Ectodermal cell (in vitro differentiated cells): ENCODE results near the gene PPT1.

Source experiments
- H3K27ac ChIP-seq: 2 replicates; pipeline ENCODE4 v1.7.0; 2013; ENCODE audit warnings: mild to moderate bottlenecking, low read depth, low read length; ENCODE audit not compliant: insufficient read depth, poor library complexity, severe bottlenecking
- H3K27me3 ChIP-seq: 2 replicates; pipeline ENCODE4 v1.7.0; 2013; ENCODE audit warnings: mild to moderate bottlenecking, low read length; ENCODE audit not compliant: insufficient read depth, control insufficient read depth, poor library complexity, severe bottlenecking
- H3K36me3 ChIP-seq: one replicate; pipeline ENCODE4 v1.7.0; 2013; ENCODE audit warnings: low read length; ENCODE audit not compliant: control insufficient read depth, insufficient read depth
- H3K4me1 ChIP-seq: one replicate; pipeline ENCODE4 v1.7.0; 2013; ENCODE audit warnings: low read length; ENCODE audit not compliant: control insufficient read depth, insufficient read depth
- H3K4me3 ChIP-seq: 2 replicates; pipeline ENCODE4 v1.7.0; 2013; ENCODE audit warnings: low read depth, low read length, control low read depth; ENCODE audit not compliant: insufficient read depth
- H3K9me3 ChIP-seq: 2 replicates; pipeline ENCODE4 v1.7.0; 2013; ENCODE audit warnings: mild to moderate bottlenecking, low read length, moderate library complexity; ENCODE audit not compliant: control insufficient read depth
- WGBS, 2 experiments: methylation state at CpG; one replicate each; pipeline ENCODE4 v1.1.7; 2013; ENCODE audit warnings: missing lambda C conversion rate in 2 of 2; 5-methylcytosine and 5-hydroxymethylcytosine counted together

Gene PPT1

DNA sequence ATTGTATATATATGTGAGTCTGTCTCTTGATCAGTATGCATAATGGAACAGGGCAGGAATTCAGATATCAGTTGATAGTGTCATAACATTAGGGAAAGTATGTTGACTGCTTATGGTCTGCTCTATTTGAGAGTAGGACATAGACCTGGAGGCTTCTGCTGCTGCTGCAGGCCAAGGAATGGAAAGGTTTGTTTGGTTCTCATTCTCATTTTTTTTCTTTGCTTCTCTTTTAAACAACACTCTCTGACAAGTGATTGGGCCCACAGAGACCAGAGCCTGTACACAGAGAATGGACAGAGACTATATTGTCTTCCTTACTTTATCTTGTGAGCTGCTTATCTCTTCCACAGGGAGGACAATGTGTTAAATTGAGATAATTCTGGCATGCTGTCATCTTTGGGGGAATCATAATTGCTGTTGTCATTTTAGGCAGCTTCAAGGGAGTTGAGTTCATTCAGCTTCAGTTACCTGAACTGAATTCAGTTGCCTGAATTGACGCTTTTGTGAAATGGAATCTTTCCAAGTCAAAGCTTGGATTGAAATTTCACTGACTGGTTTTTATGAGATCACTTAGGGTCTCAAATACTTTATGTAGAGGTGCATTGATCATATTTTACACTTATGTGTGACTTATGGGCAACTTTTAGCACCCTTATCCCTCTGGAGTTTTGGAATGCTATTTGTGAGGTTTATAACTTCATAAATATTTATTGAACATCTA lies 39.6 kb downstream of the PPT1 start:
- Histone ChIP-seq H3K4me1 (no peaks in the 10 kb centered on the region), H3K27me3 (no peaks in the 10 kb centered on the region), H3K9me3 (no peaks in the 10 kb centered on the region), H3K4me3 (no peak overlapping the region), H3K36me3 (peaks cover 21% of the 10 kb centered on the region), H3K27ac (no peak overlapping the region)
- WGBS, 2 experiments = 93 to 94% methylated on average over 1 of the region's 1 CpG

GRCh38 chr1:40056519-40057309 lies 40.3 kb downstream of the PPT1 start:
- Histone ChIP-seq H3K4me3 (no peak overlapping the region), H3K36me3 (peaks cover 21% of the 10 kb centered on the region), H3K27me3 (no peaks in the 10 kb centered on the region), H3K27ac (no peak overlapping the region), H3K9me3 (no peaks in the 10 kb centered on the region), H3K4me1 (no peaks in the 10 kb centered on the region)
- 93 to 98% methylated on average over 3 of the region's 5 CpGs for WGBS, 2 experiments

- Histone ChIP-seq H3K27me3 (no peaks in the 10 kb centered on the region), H3K4me3 (no peak overlapping the region), H3K36me3 (no peaks in the 10 kb centered on the region), H3K4me1 (no peaks in the 10 kb centered on the region), H3K9me3 (no peaks in the 10 kb centered on the region), H3K27ac (no peak overlapping the region)
- WGBS, 2 experiments = 95% methylated on average over 11 of the region's 11 CpGs
Observed at GRCh38 chr1:40053138-40053887, 43.7 kb downstream of the PPT1 start.

- no peaks in the 10 kb centered on the region for H3K4me1 ChIP-seq
- H3K36me3 ChIP-seq = no peaks in the 10 kb centered on the region
- WGBS, 2 experiments = 89 to 94% methylated on average over 3 of the region's 3 CpGs
- no peaks in the 10 kb centered on the region for H3K27me3 ChIP-seq
- no peak overlapping the region for H3K27ac ChIP-seq
- no peaks in the 10 kb centered on the region for H3K9me3 ChIP-seq
- H3K4me3 ChIP-seq = no peak overlapping the region
Observed at GRCh38 chr1:40050863-40051262, 46.2 kb downstream of the PPT1 start.

DNA sequence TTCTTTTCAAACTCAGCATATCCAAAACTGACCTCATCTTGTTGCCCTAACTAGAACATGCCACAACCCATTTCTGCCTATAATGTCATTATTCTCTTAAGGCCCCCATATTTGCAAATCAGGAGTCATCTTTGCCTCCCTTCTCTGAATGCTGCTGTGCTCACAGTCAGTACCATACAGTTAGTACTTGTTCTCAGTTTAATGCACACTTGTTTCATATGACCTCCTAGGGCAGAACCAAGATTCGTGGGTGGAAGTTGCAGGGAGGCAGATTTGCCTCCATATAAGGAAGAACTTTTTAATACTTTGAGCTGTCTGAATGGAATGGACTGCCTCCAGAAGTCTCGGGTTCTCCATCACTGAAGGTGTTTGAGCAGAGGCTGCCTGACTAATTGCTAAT lies 47.3 kb downstream of the PPT1 start:
- Histone ChIP-seq H3K27me3 (no peaks in the 10 kb centered on the region), H3K4me3 (no peak overlapping the region), H3K4me1 (no peaks in the 10 kb centered on the region), H3K27ac (no peak overlapping the region), H3K9me3 (no peaks in the 10 kb centered on the region), H3K36me3 (no peaks in the 10 kb centered on the region)
- 88% methylated on average over 2 of the region's 2 CpGs for WGBS, 2 experiments

DNA sequence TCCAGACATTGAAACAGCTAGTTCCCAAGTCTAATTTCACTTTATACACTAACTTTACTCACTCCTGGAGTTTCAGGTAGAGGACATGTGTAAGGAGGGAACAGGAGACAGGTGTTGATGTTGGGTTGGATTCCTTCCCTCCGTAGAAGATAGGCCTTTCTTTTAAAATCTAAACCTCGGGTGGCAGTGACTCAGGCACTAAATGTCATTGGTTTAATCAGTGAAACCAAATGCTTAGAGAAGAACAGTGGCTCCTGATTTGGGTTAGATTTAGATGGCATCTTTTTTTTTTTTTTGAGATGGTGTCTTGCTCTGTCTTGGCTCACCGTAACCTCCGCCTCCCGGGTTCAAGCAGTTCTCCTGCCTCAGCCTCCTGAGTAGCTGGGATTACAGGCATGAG lies 49.3 kb downstream of the PPT1 start:
- no peak overlapping the region for H3K27ac ChIP-seq
- H3K36me3 ChIP-seq = no peaks in the 10 kb centered on the region
- H3K4me1 ChIP-seq = no peaks in the 10 kb centered on the region
- no peaks in the 10 kb centered on the region for H3K27me3 ChIP-seq
- no peak overlapping the region for H3K4me3 ChIP-seq
- WGBS, 2 experiments = 86 to 96% methylated on average over 5 of the region's 5 CpGs
- H3K9me3 ChIP-seq = no peaks in the 10 kb centered on the region

- Histone ChIP-seq H3K36me3 (no peaks in the 10 kb centered on the region), H3K4me3 (no peak overlapping the region), H3K4me1 (no peaks in the 10 kb centered on the region), H3K9me3 (no peaks in the 10 kb centered on the region), H3K27ac (no peak overlapping the region), H3K27me3 (no peaks in the 10 kb centered on the region)
- 80 to 91% methylated on average over 2 of the region's 2 CpGs for WGBS, 2 experiments
Observed at GRCh38 chr1:40047276-40047675, 49.8 kb downstream of the PPT1 start.

GRCh38 chr1:40045766-40046165 lies 51.3 kb downstream of the PPT1 start:
- H3K27me3 ChIP-seq = no peaks in the 10 kb centered on the region
- no peaks in the 10 kb centered on the region for H3K36me3 ChIP-seq
- no peak overlapping the region for H3K4me3 ChIP-seq
- H3K27ac ChIP-seq = no peak overlapping the region
- H3K9me3 ChIP-seq = no peaks in the 10 kb centered on the region
- H3K4me1 ChIP-seq = no peaks in the 10 kb centered on the region
- WGBS, 2 experiments = 84 to 90% methylated on average over 3 of the region's 3 CpGs

DNA sequence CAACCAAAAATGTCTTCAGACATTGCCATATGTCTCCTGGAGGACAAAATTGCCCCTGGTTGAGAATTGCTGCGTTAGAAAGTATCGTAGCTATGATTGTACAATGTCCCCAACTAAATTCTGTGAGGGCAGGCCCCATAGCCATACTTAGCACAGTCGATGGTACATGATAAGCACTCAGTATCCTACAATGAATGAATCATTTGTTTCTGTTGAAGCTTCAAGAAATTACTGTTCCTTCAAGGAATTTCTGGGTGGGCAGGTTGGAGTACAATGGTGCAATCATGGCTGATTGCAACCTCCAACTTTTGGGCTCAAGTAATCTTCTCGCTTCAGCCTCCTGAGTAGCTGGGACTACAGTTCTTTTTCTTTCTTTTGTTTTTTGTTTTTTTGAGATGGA lies 51.9 kb downstream of the PPT1 start:
- 96 to 99% methylated on average over 4 of the region's 4 CpGs for WGBS, 2 experiments
- H3K27me3 ChIP-seq = no peaks in the 10 kb centered on the region
- no peaks in the 10 kb centered on the region for H3K4me1 ChIP-seq
- H3K27ac ChIP-seq = no peak overlapping the region
- H3K36me3 ChIP-seq = no peaks in the 10 kb centered on the region
- H3K4me3 ChIP-seq = no peak overlapping the region
- no peaks in the 10 kb centered on the region for H3K9me3 ChIP-seq

DNA sequence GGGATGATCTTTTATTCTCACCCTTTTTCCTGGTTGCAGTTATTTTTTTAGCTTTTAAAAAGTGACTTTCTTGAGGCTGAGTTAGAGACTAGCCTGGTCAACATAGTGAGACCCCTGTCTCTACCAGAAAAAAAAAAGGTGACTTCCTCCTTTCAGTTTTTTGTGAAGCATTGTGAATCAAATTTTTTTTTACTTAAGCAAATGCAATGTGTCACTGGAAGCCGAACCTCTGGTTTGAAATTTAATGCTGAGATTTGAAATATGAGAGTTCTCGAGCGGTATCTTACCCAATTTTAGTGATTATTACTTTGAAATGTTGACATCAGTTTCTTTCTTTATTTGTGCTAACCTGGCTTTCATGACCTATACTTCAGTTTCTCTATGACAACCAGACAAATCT lies 52.9 kb downstream of the PPT1 start:
- H3K36me3 ChIP-seq = no peaks in the 10 kb centered on the region
- H3K4me1 ChIP-seq = no peaks in the 10 kb centered on the region
- H3K9me3 ChIP-seq = no peaks in the 10 kb centered on the region
- no peak overlapping the region for H3K27ac ChIP-seq
- H3K27me3 ChIP-seq = no peaks in the 10 kb centered on the region
- no peak overlapping the region for H3K4me3 ChIP-seq
- 92 to 97% methylated on average over 3 of the region's 3 CpGs for WGBS, 2 experiments
